SK-N-SH treated with all-trans-retinoic acid at 6 μM for 48 hours (cell line): ENCODE measurements around the gene FGGY.

ENCODE experiments used
- ISL1 ChIP-seq: fragments of 250-450 bp; sonication (Bioruptor Pico); IDR thresholded peaks from 2 replicates; pipeline ENCODE4 v2.1.2; 2022; ENCODE audit warnings: mild to moderate bottlenecking, moderate library complexity
- RARB ChIP-seq: fragments of 250-450 bp; sonication (Bioruptor Pico); IDR thresholded peaks from 2 replicates; pipeline ENCODE4 v1.8.0; 2021; ENCODE audit warnings: mild to moderate bottlenecking, moderate library complexity
- TCF4 ChIP-seq: fragments of 250-450 bp; sonication (Bioruptor Pico); IDR thresholded peaks from 2 replicates; pipeline ENCODE4 v1.8.0; 2021; ENCODE audit warnings: mild to moderate bottlenecking, moderate library complexity, borderline replicate concordance
- ZNF565 ChIP-seq: fragments of 450-650 bp; formaldehyde crosslinking; conservative IDR thresholded peaks from 2 replicates; pipeline ENCODE4 v1.5.0; 2020; ENCODE audit warnings: low read depth, mild to moderate bottlenecking, moderate library complexity
- TF ChIP-seq, protein P1 (sequence below): fragments of 250-450 bp; sonication (Bioruptor Pico); IDR thresholded peaks from 2 replicates; pipeline ENCODE4 v1.8.0; 2020; ENCODE audit warnings: mild to moderate bottlenecking, moderate library complexity, borderline replicate concordance
- TF ChIP-seq, protein P2 (sequence below): fragments of 250-450 bp; sonication (Bioruptor Pico); IDR thresholded peaks from 2 replicates; pipeline ENCODE4 v1.5.1; 2020; ENCODE audit warnings: low read depth, mild to moderate bottlenecking, moderate library complexity
- TF ChIP-seq, protein P3 (sequence below): fragments of 250-450 bp; sonication (Bioruptor Pico); IDR thresholded peaks from 2 replicates; pipeline ENCODE4 v1.5.1; 2021; ENCODE audit warnings: mild to moderate bottlenecking, moderate library complexity

DNA sequence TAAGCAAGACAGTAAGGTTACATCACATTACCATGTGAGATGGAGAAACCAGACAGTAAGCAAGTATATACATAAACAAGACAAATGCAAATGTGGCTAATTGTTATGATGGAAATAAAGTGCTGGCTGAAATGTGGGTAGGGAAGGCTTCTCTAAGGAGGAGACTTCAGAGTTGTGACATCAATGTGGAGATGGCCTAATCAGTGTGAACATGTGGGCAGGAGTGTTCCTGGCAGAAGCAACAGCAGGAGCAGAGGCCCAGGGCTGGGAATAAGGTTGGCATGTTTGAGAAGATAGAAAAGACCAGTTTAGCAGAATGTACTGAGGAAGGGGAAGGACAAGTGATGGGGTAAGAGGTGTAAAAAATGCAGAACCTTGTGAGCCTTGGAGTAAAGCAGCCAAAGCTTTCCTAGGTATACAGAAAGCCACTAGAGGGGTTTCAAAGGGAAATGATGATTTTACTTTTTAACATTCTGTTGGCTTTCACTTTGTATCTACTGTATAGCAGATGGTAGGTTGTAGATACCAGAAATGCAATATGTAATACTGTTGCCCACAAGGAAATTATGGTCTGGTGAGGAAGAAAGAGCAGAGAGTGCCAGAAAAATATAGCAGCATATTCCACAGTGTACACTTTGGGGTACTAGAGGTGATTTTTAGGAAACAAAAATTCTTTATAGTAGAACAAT is 197.4 kb downstream of the FGGY start:
- TF ChIP-seq RARB (CRISPR knock-in tag), result no peak
- TF ChIP-seq TCF4, result no peak
- TF ChIP-seq, protein P1, sequence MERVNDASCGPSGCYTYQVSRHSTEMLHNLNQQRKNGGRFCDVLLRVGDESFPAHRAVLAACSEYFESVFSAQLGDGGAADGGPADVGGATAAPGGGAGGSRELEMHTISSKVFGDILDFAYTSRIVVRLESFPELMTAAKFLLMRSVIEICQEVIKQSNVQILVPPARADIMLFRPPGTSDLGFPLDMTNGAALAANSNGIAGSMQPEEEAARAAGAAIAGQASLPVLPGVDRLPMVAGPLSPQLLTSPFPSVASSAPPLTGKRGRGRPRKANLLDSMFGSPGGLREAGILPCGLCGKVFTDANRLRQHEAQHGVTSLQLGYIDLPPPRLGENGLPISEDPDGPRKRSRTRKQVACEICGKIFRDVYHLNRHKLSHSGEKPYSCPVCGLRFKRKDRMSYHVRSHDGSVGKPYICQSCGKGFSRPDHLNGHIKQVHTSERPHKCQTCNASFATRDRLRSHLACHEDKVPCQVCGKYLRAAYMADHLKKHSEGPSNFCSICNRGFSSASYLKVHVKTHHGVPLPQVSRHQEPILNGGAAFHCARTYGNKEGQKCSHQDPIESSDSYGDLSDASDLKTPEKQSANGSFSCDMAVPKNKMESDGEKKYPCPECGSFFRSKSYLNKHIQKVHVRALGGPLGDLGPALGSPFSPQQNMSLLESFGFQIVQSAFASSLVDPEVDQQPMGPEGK (CRISPR knock-in tag), result no peak
- no peak for TF ChIP-seq ZNF565 (CRISPR knock-in tag)
- no peak for TF ChIP-seq ISL1 (CRISPR knock-in tag)
- TF ChIP-seq, protein P2, sequence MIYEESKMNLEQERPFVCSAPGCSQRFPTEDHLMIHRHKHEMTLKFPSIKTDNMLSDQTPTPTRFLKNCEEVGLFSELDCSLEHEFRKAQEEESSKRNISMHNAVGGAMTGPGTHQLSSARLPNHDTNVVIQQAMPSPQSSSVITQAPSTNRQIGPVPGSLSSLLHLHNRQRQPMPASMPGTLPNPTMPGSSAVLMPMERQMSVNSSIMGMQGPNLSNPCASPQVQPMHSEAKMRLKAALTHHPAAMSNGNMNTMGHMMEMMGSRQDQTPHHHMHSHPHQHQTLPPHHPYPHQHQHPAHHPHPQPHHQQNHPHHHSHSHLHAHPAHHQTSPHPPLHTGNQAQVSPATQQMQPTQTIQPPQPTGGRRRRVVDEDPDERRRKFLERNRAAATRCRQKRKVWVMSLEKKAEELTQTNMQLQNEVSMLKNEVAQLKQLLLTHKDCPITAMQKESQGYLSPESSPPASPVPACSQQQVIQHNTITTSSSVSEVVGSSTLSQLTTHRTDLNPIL, result no peak
- TF ChIP-seq, protein P3, sequence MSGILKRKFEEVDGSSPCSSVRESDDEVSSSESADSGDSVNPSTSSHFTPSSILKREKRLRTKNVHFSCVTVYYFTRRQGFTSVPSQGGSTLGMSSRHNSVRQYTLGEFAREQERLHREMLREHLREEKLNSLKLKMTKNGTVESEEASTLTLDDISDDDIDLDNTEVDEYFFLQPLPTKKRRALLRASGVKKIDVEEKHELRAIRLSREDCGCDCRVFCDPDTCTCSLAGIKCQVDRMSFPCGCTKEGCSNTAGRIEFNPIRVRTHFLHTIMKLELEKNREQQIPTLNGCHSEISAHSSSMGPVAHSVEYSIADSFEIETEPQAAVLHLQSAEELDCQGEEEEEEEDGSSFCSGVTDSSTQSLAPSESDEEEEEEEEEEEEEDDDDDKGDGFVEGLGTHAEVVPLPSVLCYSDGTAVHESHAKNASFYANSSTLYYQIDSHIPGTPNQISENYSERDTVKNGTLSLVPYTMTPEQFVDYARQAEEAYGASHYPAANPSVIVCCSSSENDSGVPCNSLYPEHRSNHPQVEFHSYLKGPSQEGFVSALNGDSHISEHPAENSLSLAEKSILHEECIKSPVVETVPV (CRISPR knock-in tag), result no peak
